Chondrocyte (in vitro differentiated cells): Measurements from ENCODE around the gene SLC17A7. TPM values are rescaled to one million over a fixed set of nuclear protein-coding genes. Genes with fewer than 3 reads are reported as not detected.

Source experiments
- DNase-seq: peaks from one replicate; pipeline ENCODE4 v3.0.0; 2021; ENCODE audit warnings: mixed read lengths, low spot score
- H3K27ac Mint-ChIP-seq: one replicate; pipeline ENCODE4 v1.8.0; 2021; ENCODE audit warnings: mild to moderate bottlenecking, moderate library complexity, mixed read lengths; ENCODE audit not compliant: unreplicated experiment
- H3K27me3 Mint-ChIP-seq: 2 replicates; pipeline ENCODE4 v1.8.0; 2021; ENCODE audit warnings: low read depth, mixed read lengths
- H3K36me3 Mint-ChIP-seq: 2 replicates; pipeline ENCODE4 v1.8.0; 2021; ENCODE audit warnings: low read depth, mixed read lengths
- H3K4me1 Mint-ChIP-seq: 2 replicates; pipeline ENCODE4 v1.8.0; 2021; ENCODE audit warnings: low read depth, mild to moderate bottlenecking, mixed read lengths
- H3K4me3 Mint-ChIP-seq: one replicate; pipeline ENCODE4 v1.8.0; 2021; ENCODE audit warnings: mild to moderate bottlenecking, moderate library complexity, mixed read lengths; ENCODE audit not compliant: unreplicated experiment
- H3K9me3 Mint-ChIP-seq: 2 replicates; pipeline ENCODE4 v1.8.0; 2021; ENCODE audit warnings: low read depth, mixed read lengths
- total RNA-seq: library from RNA; stranded (reverse); gene quantifications from 3 replicates; pipeline ENCODE4 v1.2.1, GENCODE V29; 2021
- TF ChIP-seq, protein P1 (sequence below): fragments of 200-600 bp; sonication (generic); IDR thresholded peaks from 2 replicates; pipeline ENCODE4 v1.5.0; 2021; ENCODE audit warnings: antibody characterized with exemption, mild to moderate bottlenecking, moderate library complexity

Gene SLC17A7
- total RNA-seq, 1 donor from 2014 or later = 0.47 TPM

DNA sequence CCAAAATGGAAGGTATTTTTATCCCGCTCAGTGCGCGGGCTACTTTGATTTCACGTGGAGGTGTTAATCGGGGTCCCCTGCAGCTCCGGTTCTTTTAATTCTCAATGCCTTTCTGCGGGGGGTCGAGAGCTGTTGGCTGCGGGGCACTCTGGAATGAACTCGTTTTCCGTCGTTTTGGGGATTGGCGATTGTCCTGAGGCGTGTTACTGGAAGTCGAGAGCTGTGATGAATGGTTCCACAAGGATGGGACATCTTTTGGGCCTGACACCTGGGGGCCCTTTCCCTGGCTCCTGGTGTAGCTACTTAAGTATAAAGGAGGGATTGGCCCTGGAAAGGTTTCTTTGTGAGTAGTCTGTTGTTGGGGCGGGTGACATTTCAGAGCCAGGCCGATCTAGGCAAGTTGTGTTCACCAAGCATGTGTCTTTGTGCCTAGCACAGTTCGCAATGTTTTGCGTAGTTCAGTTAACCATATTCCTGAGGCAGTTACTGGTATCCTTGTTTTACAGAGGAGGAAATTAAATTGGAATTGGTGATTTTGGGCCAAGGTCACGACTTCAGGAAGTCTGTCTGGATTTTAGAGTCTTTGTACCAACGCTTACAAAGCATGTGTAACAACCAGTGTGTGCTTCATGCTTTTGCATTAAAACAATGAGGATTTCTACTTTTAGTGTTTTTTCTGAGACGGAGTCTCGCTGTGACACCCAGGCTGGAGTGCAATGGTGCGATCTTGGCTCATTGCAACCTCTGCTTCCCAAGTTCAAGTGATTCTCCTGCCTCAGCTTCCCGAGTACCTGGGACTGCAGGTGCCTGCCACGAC, 46.9 kb upstream of the SLC17A7 start:
- H3K9me3 Mint-ChIP-seq = no peaks in the 10 kb centered on the region
- peak overlapping the region; percentile 97 for H3K27ac Mint-ChIP-seq
- TF ChIP-seq, protein P1, sequence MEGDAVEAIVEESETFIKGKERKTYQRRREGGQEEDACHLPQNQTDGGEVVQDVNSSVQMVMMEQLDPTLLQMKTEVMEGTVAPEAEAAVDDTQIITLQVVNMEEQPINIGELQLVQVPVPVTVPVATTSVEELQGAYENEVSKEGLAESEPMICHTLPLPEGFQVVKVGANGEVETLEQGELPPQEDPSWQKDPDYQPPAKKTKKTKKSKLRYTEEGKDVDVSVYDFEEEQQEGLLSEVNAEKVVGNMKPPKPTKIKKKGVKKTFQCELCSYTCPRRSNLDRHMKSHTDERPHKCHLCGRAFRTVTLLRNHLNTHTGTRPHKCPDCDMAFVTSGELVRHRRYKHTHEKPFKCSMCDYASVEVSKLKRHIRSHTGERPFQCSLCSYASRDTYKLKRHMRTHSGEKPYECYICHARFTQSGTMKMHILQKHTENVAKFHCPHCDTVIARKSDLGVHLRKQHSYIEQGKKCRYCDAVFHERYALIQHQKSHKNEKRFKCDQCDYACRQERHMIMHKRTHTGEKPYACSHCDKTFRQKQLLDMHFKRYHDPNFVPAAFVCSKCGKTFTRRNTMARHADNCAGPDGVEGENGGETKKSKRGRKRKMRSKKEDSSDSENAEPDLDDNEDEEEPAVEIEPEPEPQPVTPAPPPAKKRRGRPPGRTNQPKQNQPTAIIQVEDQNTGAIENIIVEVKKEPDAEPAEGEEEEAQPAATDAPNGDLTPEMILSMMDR = no peak
- peak overlapping the region; percentile 95 for H3K4me3 Mint-ChIP-seq
- peaks cover 43% of the 10 kb centered on the region for H3K36me3 Mint-ChIP-seq
- DNase-seq = no peak
- H3K4me1 Mint-ChIP-seq = peaks cover 24% of the 10 kb centered on the region
- no peaks in the 10 kb centered on the region for H3K27me3 Mint-ChIP-seq

- DNase-seq = peak; percentile 100
- Mint-ChIP-seq H3K4me1 (peaks cover 24% of the 10 kb centered on the region), H3K36me3 (peaks cover 40% of the 10 kb centered on the region), H3K9me3 (no peaks in the 10 kb centered on the region), H3K27ac (peak within 1 kb of the TSS; percentile 97), H3K27me3 (no peaks in the 10 kb centered on the region), H3K4me3 (peak within 1 kb of the TSS; percentile 95)
- TF ChIP-seq, protein P1 = no peak
Observed at GRCh38 chr19:49487277-49488045, 46.1 kb upstream of the SLC17A7 start, which contains the start of gene RPL13A. Gene RPL13A (plus strand): TSS chr19:49487608. CDS start chr19:49487630, 22 bp downstream.

DNA sequence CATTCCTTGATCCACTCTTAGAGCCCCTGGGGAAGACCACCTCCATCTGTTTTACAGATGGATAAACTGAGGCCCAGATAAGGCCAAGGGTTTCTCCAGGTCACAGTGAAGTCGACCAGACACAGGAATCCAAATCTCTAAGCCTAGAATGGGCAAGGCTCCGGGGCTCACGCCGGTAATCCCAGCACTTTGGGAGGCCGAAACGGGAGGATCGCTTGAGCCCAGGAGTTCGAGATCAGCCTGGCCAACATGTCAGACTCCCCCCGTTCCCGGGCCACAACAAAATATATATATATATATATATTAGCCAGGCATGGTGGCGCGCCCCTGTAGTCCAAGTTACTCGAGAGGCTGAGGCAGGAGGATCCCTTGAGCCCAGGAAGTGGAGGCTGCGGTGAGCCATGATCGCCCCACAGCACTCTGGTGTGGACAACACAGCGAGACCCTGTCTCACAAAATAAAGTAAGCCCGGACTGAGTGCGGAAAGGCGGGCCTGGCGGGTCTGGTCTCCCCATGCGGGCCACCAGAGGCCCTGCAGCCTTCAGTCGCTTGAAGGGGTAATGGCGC, 45.5 kb upstream of the SLC17A7 start:
- H3K27ac Mint-ChIP-seq = peak overlapping the region; percentile 97
- TF ChIP-seq, protein P1 = peak; percentile 23
- H3K4me1 Mint-ChIP-seq = peaks cover 24% of the 10 kb centered on the region
- no peaks in the 10 kb centered on the region for H3K9me3 Mint-ChIP-seq
- H3K27me3 Mint-ChIP-seq = no peaks in the 10 kb centered on the region
- no peak for DNase-seq
- H3K36me3 Mint-ChIP-seq = peaks cover 33% of the 10 kb centered on the region
- peak overlapping the region; percentile 95 for H3K4me3 Mint-ChIP-seq

DNA sequence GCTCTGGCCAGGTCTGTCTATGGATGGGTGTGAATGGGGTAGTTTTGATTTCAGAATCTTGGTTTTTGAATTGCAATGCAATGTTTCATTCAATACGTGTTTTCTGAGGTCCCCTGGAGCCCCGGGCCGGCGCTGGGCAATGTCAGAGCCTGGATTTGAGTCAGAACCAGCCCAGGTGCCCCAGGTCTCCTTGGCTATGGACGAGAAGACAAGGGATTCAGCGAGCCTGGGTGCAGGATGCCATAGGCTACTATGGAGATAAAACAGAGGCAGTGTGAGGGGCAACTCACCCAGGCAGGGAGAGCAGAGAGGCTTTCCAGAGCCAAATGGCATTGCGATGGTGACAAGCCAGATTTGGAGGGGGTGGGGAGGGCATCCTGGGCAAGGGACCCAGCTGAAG, 44.9 kb upstream of the SLC17A7 start:
- no peaks in the 10 kb centered on the region for H3K27me3 Mint-ChIP-seq
- TF ChIP-seq, protein P1 = no peak
- H3K9me3 Mint-ChIP-seq = no peaks in the 10 kb centered on the region
- no peak for DNase-seq
- H3K36me3 Mint-ChIP-seq = peaks cover 29% of the 10 kb centered on the region
- H3K4me1 Mint-ChIP-seq = peaks cover 24% of the 10 kb centered on the region
- H3K27ac Mint-ChIP-seq = peak overlapping the region; percentile 61
- H3K4me3 Mint-ChIP-seq = no peak overlapping the region
